Upper lobe of left lung (tissue), 4 donors: ENCODE measurements around the gene ZNF438.

ENCODE experiments used
- CTCF ChIP-seq, 6 experiments: fragments of 450-650 bp in 4 of 6; fragments of 200-600 bp in 2 of 6; sonication (generic) in 2 of 6; IDR thresholded peaks; one replicate each; pipeline ENCODE4 v1.5.1; 2016 to 2019; ENCODE audit warnings: antibody characterized with exemption in 6 of 6
- POLR2A ChIP-seq, 4 donors: fragments of 450-650 bp; IDR thresholded peaks; one replicate each; pipeline ENCODE4 v1.5.1; 2016 to 2017; ENCODE audit warnings: antibody characterized with exemption in 4 of 4, mild to moderate bottlenecking in 2 of 4
- POLR2AphosphoS5 ChIP-seq, 2 donors: sonication (generic); formaldehyde crosslinking; IDR thresholded peaks; one replicate each; pipeline ENCODE4 v1.5.1; 2017; ENCODE audit warnings: antibody characterized with exemption in 2 of 2

DNA sequence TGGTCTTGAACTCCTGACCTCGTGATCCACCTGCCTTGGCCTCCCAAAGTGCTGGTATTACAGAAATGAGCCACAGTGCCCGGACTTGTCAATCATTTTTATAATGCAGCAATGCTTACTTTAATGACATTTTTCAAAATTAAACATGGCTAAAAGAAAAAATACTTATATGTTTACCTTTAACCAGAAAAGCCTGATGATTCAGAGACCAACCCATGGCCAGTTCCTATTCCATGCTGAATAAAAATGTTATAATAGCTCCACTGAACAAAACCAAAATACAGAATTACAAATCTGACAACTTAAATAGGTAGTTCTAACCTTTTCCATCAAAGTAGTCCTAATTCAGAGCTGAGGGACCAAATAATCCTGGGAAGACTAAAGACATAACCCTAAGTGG, 21.6 kb downstream of the ZNF438 start:
- TF ChIP-seq CTCF (IDR thresholded peaks at IDR 0.05) (no peak), POLR2A (IDR thresholded peaks at IDR 0.05) (no peak), POLR2AphosphoS5 (IDR thresholded peaks at IDR 0.05) (no peak)
